ENCODE measurements around the gene CCDC57.

The CCDC57 gene

GRCh38 chr17:82235775-82236141 is 23.1 kb upstream of the CCDC57 start:
- DNase-seq (ENCODE audit: low read depth in 2 of 2) = no peak

GRCh38 chr17:82235056-82235774 is 22.6 kb upstream of the CCDC57 start:
- no peak for DNase-seq (ENCODE audit: low read depth in 2 of 2)

- no peak for DNase-seq (ENCODE audit: low read depth in 2 of 2)
These were observed 21.8 kb upstream of the CCDC57 start for GRCh38 chr17:82234211-82235055.

GRCh38 chr17:82232876-82233785 is 20.5 kb upstream of the CCDC57 start:
- DNase-seq (ENCODE audit: low read depth in 2 of 2) = no peak

GRCh38 chr17:82232322-82232820 is 19.7 kb upstream of the CCDC57 start:
- DNase-seq (ENCODE audit: low read depth in 2 of 2) = no peak

GRCh38 chr17:82231562-82232321 is 19.1 kb upstream of the CCDC57 start:
- no peak for DNase-seq (ENCODE audit: low read depth in 2 of 2)

- no peak for DNase-seq (ENCODE audit: low read depth in 2 of 2)
These were observed 18.6 kb upstream of the CCDC57 start for GRCh38 chr17:82231312-82231561.

- DNase-seq (ENCODE audit: low read depth in 2 of 2) = no peak
These were observed 18.1 kb upstream of the CCDC57 start for GRCh38 chr17:82230609-82231311.

- no peak for DNase-seq (ENCODE audit: low read depth in 2 of 2)
These were observed 17.3 kb upstream of the CCDC57 start for GRCh38 chr17:82229698-82230608.

GRCh38 chr17:82228842-82229697 is 16.4 kb upstream of the CCDC57 start, which contains the start of gene SLC16A3:
SLC16A3 (plus strand) TSS chr17:82229042; CDS start chr17:82236009, 6,967 bp downstream.
- DNase-seq (ENCODE audit: low read depth in 2 of 2) = no peak

- no peak for DNase-seq (ENCODE audit: low read depth in 2 of 2)
These were observed 15.7 kb upstream of the CCDC57 start for GRCh38 chr17:82228278-82228841.

- no peak for DNase-seq (ENCODE audit: low read depth in 2 of 2)
These were observed 15.1 kb upstream of the CCDC57 start for GRCh38 chr17:82227629-82228277.

GRCh38 chr17:82226809-82227628 is 14.4 kb upstream of the CCDC57 start:
- DNase-seq (ENCODE audit: low read depth in 2 of 2) = no peak

- no peak for DNase-seq (ENCODE audit: low read depth in 2 of 2)
These were observed 13.6 kb upstream of the CCDC57 start for GRCh38 chr17:82226146-82226808.

GRCh38 chr17:82225368-82226029 is 12.9 kb upstream of the CCDC57 start:
- DNase-seq (ENCODE audit: low read depth in 2 of 2) = no peak

GRCh38 chr17:82224666-82225065 is 12.0 kb upstream of the CCDC57 start:
- DNase-seq (ENCODE audit: low read depth in 2 of 2) = no peak

Measured in stimulated activated CD4-positive, alpha-beta T cell treated with anti-CD3 and anti-CD28 coated beads, Interleukin-12 subunit alpha, Interleukin-12 subunit beta, amount 100 ng/mL, for 24 hours (primary cell).